HG03103 (cell line): ENCODE results near the gene ATP8B3.
A peak's percentile ranks its signal among the peaks of the same experiment; 100 is the strongest.

Experiments used
- ATAC-seq: cut with Tn5 transposase; IDR thresholded peaks from one replicate; pipeline ENCODE4 v1.9.1; 2021; ENCODE audit warnings: low read depth; ENCODE audit not compliant: unreplicated experiment

Gene ATP8B3

GRCh38 chr19:1818549-1819195 is 6.6 kb upstream of the ATP8B3 start:
- ATAC-seq: no peak

GRCh38 chr19:1817553-1818179 is 5.6 kb upstream of the ATP8B3 start:
- no peak for ATAC-seq

GRCh38 chr19:1816530-1817298 is 4.6 kb upstream of the ATP8B3 start:
- no peak for ATAC-seq

- no peak for ATAC-seq
Observed at GRCh38 chr19:1815605-1816529, 3.8 kb upstream of the ATP8B3 start.

GRCh38 chr19:1814833-1815604 is 2.9 kb upstream of the ATP8B3 start:
- ATAC-seq: no peak

GRCh38 chr19:1814391-1814790 is 2.3 kb upstream of the ATP8B3 start:
- no peak for ATAC-seq

GRCh38 chr19:1813192-1814182 is 1.4 kb upstream of the ATP8B3 start:
- no peak for ATAC-seq

- ATAC-seq: peak; percentile 66
Observed at GRCh38 chr19:1812426-1813191, 533 bp upstream of the ATP8B3 start.

GRCh38 chr19:1811472-1811894 is 593 bp downstream of the ATP8B3 start:
- ATAC-seq: no peak

GRCh38 chr19:1810439-1811160 is 1.5 kb downstream of the ATP8B3 start:
- ATAC-seq: no peak

- ATAC-seq: no peak
Observed at GRCh38 chr19:1809678-1810077, 2.4 kb downstream of the ATP8B3 start.

- no peak for ATAC-seq
Observed at GRCh38 chr19:1808395-1808731, 3.7 kb downstream of the ATP8B3 start.

- no peak for ATAC-seq
Observed at GRCh38 chr19:1807695-1808394, 4.2 kb downstream of the ATP8B3 start.

- no peak for ATAC-seq
Observed at GRCh38 chr19:1807030-1807694, 4.9 kb downstream of the ATP8B3 start.

GRCh38 chr19:1806184-1807029 is 5.7 kb downstream of the ATP8B3 start:
- no peak for ATAC-seq
